Camera-type eye (tissue), 1 donor: ENCODE results near the gene OR52D1. TPM values are rescaled to one million over a fixed set of nuclear protein-coding genes. Genes with fewer than 3 reads are reported as not detected.

ENCODE experiments used
- total RNA-seq: library from RNA; depleted of rRNA; stranded (reverse); fragments of >200 nt; gene quantifications from one replicate; pipeline ENCODE4 v1.2.3, GENCODE V29; 2014

Gene OR52D1
- not detected for total RNA-seq

DNA sequence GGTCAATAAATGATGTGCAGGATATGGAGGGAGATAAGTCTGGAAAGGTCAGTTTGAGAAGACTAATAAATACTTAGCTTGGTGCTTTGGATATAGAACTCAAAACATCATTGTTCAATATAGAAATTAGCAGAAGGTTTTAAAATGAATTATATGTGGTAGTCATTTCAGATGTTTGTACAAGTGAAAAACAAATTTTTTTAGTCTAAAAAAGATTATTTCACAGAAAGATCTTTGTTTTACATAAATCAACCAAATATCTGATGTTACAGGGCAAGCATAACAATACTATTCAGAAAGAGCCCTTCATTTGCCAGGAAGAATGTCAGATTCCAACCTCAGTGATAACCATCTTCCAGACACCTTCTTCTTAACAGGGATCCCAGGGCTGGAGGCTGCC, at the start of gene OR52D1:
Gene OR52D1, plus strand, starts transcription at position 301 of the 400 bp plus-strand sequence. Its CDS starts 22 bp downstream, at position 323.

GRCh38 chr11:5441414-5441813, 47.1 kb upstream of the OR52D1 start, which contains the start of gene OR51I1:
Gene OR51I1 (minus strand): TSS chr11:5441514. CDS start chr11:5441514, 0 bp downstream.

GRCh38 chr11:5449023-5449422, 39.5 kb upstream of the OR52D1 start, which contains the start of gene OR51I2:
Gene OR51I2 (plus strand): TSS chr11:5449323. CDS start chr11:5453489, 4,166 bp downstream.

DNA sequence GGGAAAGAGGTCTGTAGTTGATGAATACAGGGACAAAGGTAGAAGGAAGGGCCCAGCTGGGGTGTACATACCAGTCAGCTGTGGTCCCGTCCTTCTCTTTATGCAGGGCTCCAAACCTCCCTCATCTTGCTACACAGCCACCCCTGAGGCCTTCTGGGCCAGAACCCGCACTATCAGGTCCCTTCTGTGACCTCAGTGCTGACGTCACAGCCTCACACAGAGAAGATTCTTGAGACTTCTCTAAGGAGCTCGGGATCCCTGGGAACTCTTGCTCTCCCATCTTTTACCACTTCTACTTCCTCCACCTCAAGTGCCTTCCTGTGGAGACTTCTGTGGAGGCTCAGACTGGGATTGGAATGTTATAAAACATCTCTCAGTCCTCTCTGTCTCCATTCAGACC, 21.3 kb downstream of the OR52D1 start, which contains the start of gene UBQLN3:
Gene UBQLN3, minus strand, starts transcription at position 155 of the 400 bp plus-strand sequence. CDS start 399 bp downstream, outside the sequence.

DNA sequence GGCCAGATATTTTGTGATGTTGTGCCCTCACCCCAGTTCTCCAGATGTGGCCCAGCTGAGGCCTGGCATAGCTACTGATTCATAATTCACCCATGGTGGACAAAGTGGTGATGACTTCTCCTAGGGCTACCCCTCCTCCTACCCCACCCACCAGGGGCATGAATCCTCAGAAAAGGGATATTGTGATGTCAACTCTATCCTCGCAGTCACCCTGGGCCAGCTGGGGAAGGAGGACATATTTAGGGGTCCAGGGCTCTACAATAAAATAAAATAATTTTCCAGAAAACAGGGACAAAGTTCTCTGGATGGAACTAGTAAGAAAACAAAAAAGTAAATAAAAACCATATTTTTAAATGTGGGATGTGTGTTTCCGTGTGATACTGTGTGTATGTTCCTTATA, 28.1 kb downstream of the OR52D1 start, which contains the start of gene UBQLNL:
Gene UBQLNL, minus strand, starts transcription at position 101 of the 400 bp plus-strand sequence. CDS start 258 bp downstream, outside the sequence.

Other genes with a start within 250 kb of the OR52D1 start
- 6.3 TPM for gene HBG1, start 238.8 kb upstream of the OR52D1 start, total RNA-seq
- gene HBG2, start 233.9 kb upstream of the OR52D1 start, total RNA-seq = 1,428 TPM
- gene HBE1, start 218.7 kb upstream of the OR52D1 start, total RNA-seq = 1.5 TPM
- not detected for gene OR51B4, start 186.7 kb upstream of the OR52D1 start, total RNA-seq
- 0.44 TPM for gene OR51B2, start 164.4 kb upstream of the OR52D1 start, total RNA-seq
- gene OR51B5, start 145.2 kb upstream of the OR52D1 start, total RNA-seq = 0.99 TPM
- gene OR51B6, start 137.2 kb upstream of the OR52D1 start, total RNA-seq = not detected
- not detected for gene OR51M1, start 104.9 kb upstream of the OR52D1 start, total RNA-seq
- not detected for gene OR51Q1, start 66.6 kb upstream of the OR52D1 start, total RNA-seq
- gene OR51I1, start 47.2 kb upstream of the OR52D1 start, total RNA-seq = not detected
- gene OR51I2, start 39.4 kb upstream of the OR52D1 start, total RNA-seq = not detected
- gene UBQLN3, start 21.3 kb downstream of the OR52D1 start, total RNA-seq = 0.88 TPM
- gene UBQLNL, start 28.0 kb downstream of the OR52D1 start, total RNA-seq = 1.2 TPM
- 0.66 TPM for gene OR52H1, start 59.9 kb downstream of the OR52D1 start, total RNA-seq
- not detected for gene OR52B6, start 92.2 kb downstream of the OR52D1 start, total RNA-seq
- gene TRIM6, start 108.0 kb downstream of the OR52D1 start, total RNA-seq = 5.8 TPM
- 5.4 TPM for gene TRIM34, start 136.3 kb downstream of the OR52D1 start, total RNA-seq
- gene TRIM5, start 196.4 kb downstream of the OR52D1 start, total RNA-seq = 23.4 TPM
- 36.4 TPM for gene TRIM22, start 201.1 kb downstream of the OR52D1 start, total RNA-seq
- not detected for gene OR56B1, start 247.8 kb downstream of the OR52D1 start, total RNA-seq